Kidney epithelial cell (primary cell): ENCODE measurements around the gene SFN. TPM values are rescaled to one million over a fixed set of nuclear protein-coding genes. Genes with fewer than 3 reads are reported as not detected.
"Not testable (repeated sequence)": the region's sequence is repeated elsewhere in the genome, so short reads cannot be mapped to it uniquely, and the experiment has no call there.

ENCODE experiments used
- DNase-seq: peaks from one replicate; pipeline ENCODE4 v3.0.0-alpha.2; 2010; ENCODE audit warnings: low read depth
- H3K27me3 ChIP-seq: 2 replicates; pipeline ENCODE4 v1.6.0; 2011; ENCODE audit warnings: low read length; ENCODE audit not compliant: control insufficient read depth, insufficient read depth
- H3K36me3 ChIP-seq: 2 replicates; pipeline ENCODE4 v1.5.1; 2011; ENCODE audit warnings: low read length; ENCODE audit not compliant: control insufficient read depth, insufficient read depth
- H3K4me3 ChIP-seq: 2 replicates; pipeline ENCODE4 v1.5.1; 2011; ENCODE audit warnings: low read depth, mild to moderate bottlenecking, control low read depth, low read length
- CTCF ChIP-seq: IDR thresholded peaks from 2 replicates; pipeline ENCODE4 v1.5.1; 2011; ENCODE audit warnings: mild to moderate bottlenecking, moderate library complexity, low read length, control low read depth, inconsistent platforms; ENCODE audit not compliant: insufficient read depth, poor library complexity, severe bottlenecking
- total RNA-seq: library from RNA; depleted of rRNA; stranded (reverse); fragments of >200 nt; gene quantifications from 2 replicates; pipeline ENCODE4 v1.2.3, GENCODE V29; 2015

The SFN gene
- total RNA-seq, 1 donor from 2014 or later, result 89.0 TPM

DNA sequence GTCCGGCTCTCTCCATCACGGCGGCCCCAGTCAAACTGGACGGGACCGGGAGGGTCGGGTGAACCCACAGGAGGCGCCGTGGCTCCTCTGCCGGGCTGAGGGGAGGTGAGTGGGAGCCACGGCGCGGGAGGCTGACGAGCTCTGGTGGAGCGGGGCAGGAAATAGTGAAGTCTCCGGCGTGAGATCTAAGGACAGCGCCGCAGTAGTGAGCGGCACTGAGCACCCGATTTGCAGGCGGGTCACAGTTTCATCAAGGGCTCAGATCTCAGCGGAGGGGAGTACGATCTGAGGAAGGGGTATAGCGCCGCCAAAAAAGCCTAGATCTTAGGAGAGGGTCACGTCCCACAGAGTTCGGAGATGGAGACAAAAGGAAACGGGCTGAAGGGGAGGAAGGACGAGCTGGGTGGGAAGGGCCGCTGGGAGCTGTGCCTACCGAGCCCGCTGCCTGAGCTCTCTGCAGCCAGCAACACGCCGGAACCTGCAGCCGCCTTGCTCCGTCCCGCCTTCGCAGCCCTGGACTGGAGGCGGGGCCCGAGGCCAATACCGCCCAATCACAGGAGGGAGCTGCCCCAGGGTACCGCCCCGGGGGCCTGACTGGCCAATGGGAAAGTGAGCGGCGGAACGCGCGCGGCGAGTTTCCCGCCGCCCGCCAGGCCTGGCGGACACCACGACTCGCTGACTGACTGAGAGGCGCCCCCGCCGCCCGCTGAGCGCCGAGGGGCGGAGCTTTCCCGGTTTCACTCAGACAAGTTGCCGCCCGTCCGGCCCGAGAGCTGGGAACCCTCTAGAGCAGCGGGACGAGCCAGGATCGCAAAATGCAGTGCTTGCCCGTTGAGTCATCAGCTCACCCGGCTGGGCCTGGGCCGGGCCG lies 1.9 kb downstream of the SFN start:
- TF ChIP-seq CTCF, result no peak
- DNase-seq, result peak; percentile 90
- H3K4me3 ChIP-seq, result peak overlapping the region; percentile 77
- H3K27me3 ChIP-seq, result no peaks in the 10 kb centered on the region
- H3K36me3 ChIP-seq, result no peaks in the 10 kb centered on the region

- not testable (repeated sequence) for H3K4me3 ChIP-seq, DNase-seq, H3K27me3 ChIP-seq, H3K36me3 ChIP-seq
Observed at GRCh38 chr1:26873097-26873496, 10.1 kb downstream of the SFN start.

- Histone ChIP-seq H3K27me3 (no peaks in the 10 kb centered on the region), H3K36me3 (peaks cover 3% of the 10 kb centered on the region), H3K4me3 (no peak overlapping the region)
- DNase-seq, result no peak
- TF ChIP-seq CTCF, result no peak
Observed at GRCh38 chr1:26874896-26875295, 11.9 kb downstream of the SFN start.

DNA sequence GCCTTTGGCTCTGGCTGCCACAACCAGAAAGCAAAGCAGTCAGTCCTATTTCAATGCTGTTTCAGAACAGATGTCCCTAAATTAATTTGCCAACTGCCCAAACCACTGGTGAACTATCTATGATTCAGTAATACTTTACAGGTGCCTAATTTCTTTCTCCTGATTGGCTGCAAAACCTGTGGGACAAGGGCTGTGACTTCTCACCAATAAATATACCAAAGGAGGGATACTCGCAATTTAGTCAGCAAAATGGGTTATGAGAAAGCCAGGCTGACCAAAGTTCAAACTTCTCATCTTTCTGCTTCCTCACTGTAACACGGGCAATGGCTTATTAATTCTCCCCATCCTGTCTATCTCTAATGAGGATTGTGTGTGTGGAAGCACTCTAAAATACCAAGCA lies 14.4 kb downstream of the SFN start:
- DNase-seq, result no peak
- no peak for TF ChIP-seq CTCF
- peaks cover 5% of the 10 kb centered on the region for H3K36me3 ChIP-seq
- no peaks in the 10 kb centered on the region for H3K27me3 ChIP-seq
- no peak overlapping the region for H3K4me3 ChIP-seq

GRCh38 chr1:26879793-26880192 lies 16.8 kb downstream of the SFN start:
- no peaks in the 10 kb centered on the region for H3K27me3 ChIP-seq
- no peak overlapping the region for H3K4me3 ChIP-seq
- TF ChIP-seq CTCF, result no peak
- H3K36me3 ChIP-seq, result peaks cover 10% of the 10 kb centered on the region
- no peak for DNase-seq

DNA sequence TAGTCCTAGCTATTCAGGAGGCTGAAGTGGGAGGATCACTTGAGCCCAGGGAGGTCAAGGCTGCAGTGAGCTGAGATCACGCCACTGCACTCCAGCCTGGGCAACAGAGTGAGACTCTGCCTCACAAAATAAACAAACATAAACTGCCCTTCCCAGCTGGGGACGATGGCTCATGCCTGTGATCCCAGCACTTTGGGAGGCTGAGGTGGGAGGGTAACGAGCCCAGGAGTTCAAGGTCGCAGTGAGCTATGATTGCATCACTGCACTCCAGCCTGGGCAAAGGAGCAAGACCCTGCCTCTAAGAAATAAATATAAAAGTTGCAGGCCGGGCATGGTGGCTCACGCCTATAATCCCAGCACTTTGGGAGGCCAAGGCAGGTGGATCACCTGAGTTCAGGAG lies 18.7 kb downstream of the SFN start:
- H3K36me3 ChIP-seq, H3K27me3 ChIP-seq, DNase-seq, H3K4me3 ChIP-seq: not testable (repeated sequence)
